ENCODE results near the gene NOC3L.

NOC3L gene

GRCh38 chr10:94307046-94307615 is 55.6 kb downstream of the NOC3L start:
- DNase-seq (ENCODE audit: low read depth in 1 of 2, low spot score in 1 of 2), result no peak

DNA sequence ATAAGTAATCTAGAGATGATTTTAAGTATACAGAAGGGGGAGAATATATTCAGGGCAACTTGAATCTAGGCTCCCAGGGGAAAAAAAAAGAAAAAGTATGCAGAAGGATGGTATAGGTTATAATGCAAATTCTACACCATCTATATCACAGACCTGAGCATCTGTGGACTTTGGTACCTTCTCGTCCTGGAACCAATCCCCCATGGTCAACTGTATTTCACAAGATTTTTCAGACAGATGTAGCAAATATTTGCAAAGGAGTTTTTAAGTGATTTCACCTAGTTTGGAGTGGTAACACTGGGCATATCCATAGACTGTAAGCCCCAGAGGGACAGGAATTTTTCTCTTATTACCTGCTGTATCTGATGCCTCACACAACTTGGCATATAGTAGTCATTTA is 58.8 kb downstream of the NOC3L start:
- DNase-seq (ENCODE audit: low read depth in 1 of 2, low spot score in 1 of 2), result no peak

DNA sequence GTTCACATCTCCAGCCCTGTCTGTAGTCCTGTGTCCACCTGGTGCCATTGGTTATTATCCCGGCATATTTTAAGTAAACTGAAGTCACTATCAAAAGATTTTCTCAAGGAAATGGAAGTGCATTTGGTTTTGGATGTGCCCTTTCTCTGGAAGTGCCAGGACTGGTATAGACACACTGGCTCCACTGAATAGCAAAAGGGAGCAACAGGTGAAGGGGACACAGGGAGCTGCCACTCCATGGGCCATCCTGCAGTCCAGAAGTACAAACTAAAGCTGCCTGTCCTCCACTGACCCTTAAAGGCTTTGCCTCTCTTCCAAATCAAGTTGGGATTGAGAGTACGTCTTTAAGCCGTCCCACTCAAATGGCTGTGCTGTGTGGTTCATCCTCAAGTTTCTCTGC is 62.7 kb downstream of the NOC3L start:
- no peak for DNase-seq (ENCODE audit: low read depth in 1 of 2, low spot score in 1 of 2)

DNA sequence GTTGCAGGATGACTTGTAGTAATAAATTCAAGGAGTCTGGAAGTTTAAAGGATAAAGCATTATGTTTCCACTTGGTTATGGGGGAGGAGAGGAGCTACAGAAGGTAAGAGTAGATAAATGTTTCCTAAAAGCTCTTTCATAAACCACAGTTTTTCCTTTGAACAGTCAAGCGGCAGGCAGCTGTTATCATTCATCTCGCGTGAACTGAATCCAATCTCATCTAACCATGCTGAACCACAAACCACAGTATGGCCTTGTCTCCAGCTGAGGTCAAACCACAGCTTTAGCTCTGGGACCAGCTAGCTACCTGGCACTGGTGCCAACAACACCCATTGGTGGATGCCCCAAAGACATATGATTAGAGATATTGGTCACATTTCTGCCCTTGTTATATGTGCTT is 63.3 kb downstream of the NOC3L start:
- no peak for DNase-seq (ENCODE audit: low read depth in 1 of 2, low spot score in 1 of 2)

DNA sequence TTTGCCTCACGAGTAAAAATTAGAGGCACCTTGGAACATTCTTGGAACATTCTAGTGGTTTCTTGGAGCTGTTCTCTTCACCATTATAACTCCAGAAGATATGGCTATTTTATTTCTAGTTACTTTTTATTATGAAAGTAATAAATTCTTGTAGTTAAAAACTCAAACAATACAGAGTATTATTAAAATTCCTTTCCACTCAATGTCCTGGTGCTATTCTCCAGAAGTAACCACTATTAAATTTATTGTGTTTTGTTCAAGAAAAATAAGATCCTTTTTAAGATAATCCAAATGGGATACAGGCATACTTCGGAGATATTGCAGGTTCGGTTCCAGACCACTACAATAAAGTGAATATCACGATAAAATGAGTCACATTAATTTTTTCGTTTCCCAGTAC is 68.6 kb downstream of the NOC3L start:
- DNase-seq (ENCODE audit: low read depth in 1 of 2, low spot score in 1 of 2), result no peak

- no peak for DNase-seq (ENCODE audit: low read depth in 1 of 2, low spot score in 1 of 2)
Observed at GRCh38 chr10:94293354-94293753, 69.4 kb downstream of the NOC3L start.

- DNase-seq (ENCODE audit: low read depth in 1 of 2, low spot score in 1 of 2), result no peak
Observed at GRCh38 chr10:94292434-94293090, 70.2 kb downstream of the NOC3L start.

GRCh38 chr10:94288361-94289101 is 74.2 kb downstream of the NOC3L start:
- no peak for DNase-seq (ENCODE audit: low read depth in 1 of 2, low spot score in 1 of 2)

GRCh38 chr10:94287336-94287735 is 75.4 kb downstream of the NOC3L start:
- no peak for DNase-seq (ENCODE audit: low read depth in 1 of 2, low spot score in 1 of 2)

GRCh38 chr10:94286901-94287300 is 75.8 kb downstream of the NOC3L start:
- DNase-seq (ENCODE audit: low read depth in 1 of 2, low spot score in 1 of 2), result no peak

DNA sequence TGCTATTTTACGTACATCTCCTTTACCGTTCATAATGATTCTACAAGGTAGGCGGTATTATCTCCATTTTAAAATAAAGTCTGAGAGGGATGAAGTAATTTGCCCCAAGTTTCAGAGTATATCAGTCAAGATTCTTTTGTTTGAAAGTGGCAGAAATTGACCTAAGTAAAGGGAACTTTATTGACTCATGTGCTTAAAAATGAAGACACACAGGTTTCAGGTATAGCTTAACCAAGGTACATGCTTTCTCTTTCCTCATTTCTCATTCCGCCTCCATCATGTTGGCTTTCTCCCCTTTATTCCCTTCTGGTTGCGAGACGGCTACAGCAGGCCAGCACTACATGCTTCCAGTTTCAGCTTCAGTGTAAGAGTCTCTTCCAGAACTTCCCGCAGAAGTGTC is 77.5 kb downstream of the NOC3L start:
- no peak for DNase-seq (ENCODE audit: low read depth in 1 of 2, low spot score in 1 of 2)

Data from activated T-helper 1 cell treated with anti-CD3 and anti-CD28 coated beads, Interleukin-2, amount 50 U/mL, for 16 hours (primary cell).